ENCODE measurements around the gene HOXC9. TPM values are rescaled to one million over a fixed set of nuclear protein-coding genes. Genes with fewer than 3 reads are reported as not detected.
"Not testable (repeated sequence)": the region's sequence is repeated elsewhere in the genome, so short reads cannot be mapped to it uniquely, and the experiment has no call there.

HOXC9 gene
- total RNA-seq, 1 donor from 2014 or later: not detected

GRCh38 chr12:54036620-54037359, 36.8 kb downstream of the HOXC9 start:
- no peak for DNase-seq (ENCODE audit: low spot score in 2 of 2)
- no peak for FAIRE-seq

- FAIRE-seq: no peak
- no peak for DNase-seq (ENCODE audit: low spot score in 2 of 2)
Measured at GRCh38 chr12:54037360-54038283, 37.7 kb downstream of the HOXC9 start.

- FAIRE-seq (no peak), DNase-seq (ENCODE audit: low spot score in 2 of 2) (no peak)
Measured at GRCh38 chr12:54038284-54038870, 38.4 kb downstream of the HOXC9 start.

GRCh38 chr12:54038871-54039414, 39.0 kb downstream of the HOXC9 start:
- DNase-seq (ENCODE audit: low spot score in 2 of 2): no peak
- no peak for FAIRE-seq

- DNase-seq (ENCODE audit: low spot score in 2 of 2): no peak
- FAIRE-seq: no peak
Measured at GRCh38 chr12:54039417-54040147, 39.6 kb downstream of the HOXC9 start.

- DNase-seq (ENCODE audit: low spot score in 2 of 2) (no peak), FAIRE-seq (no peak)
Measured at GRCh38 chr12:54040148-54040494, 40.2 kb downstream of the HOXC9 start.

- FAIRE-seq: no peak
- no peak for DNase-seq (ENCODE audit: low spot score in 2 of 2)
Measured at GRCh38 chr12:54040648-54041047, 40.7 kb downstream of the HOXC9 start.

GRCh38 chr12:54041097-54041690, 41.2 kb downstream of the HOXC9 start:
- DNase-seq (ENCODE audit: low spot score in 2 of 2) (no peak), FAIRE-seq (no peak)

GRCh38 chr12:54042033-54042432, 42.1 kb downstream of the HOXC9 start:
- DNase-seq (ENCODE audit: low spot score in 2 of 2); FAIRE-seq: not testable (repeated sequence)

GRCh38 chr12:54042970-54043853, 43.3 kb downstream of the HOXC9 start:
- FAIRE-seq (no peak), DNase-seq (ENCODE audit: low spot score in 2 of 2) (no peak)

- DNase-seq (ENCODE audit: low spot score in 2 of 2) (no peak), FAIRE-seq (no peak)
Measured at GRCh38 chr12:54044425-54045103, 44.6 kb downstream of the HOXC9 start.

- no peak for DNase-seq (ENCODE audit: low spot score in 2 of 2)
- no peak for FAIRE-seq
Measured at GRCh38 chr12:54045401-54045800, 45.4 kb downstream of the HOXC9 start.

GRCh38 chr12:54045868-54046521, 46.0 kb downstream of the HOXC9 start:
- no peak for DNase-seq (ENCODE audit: low spot score in 2 of 2)
- no peak for FAIRE-seq

- no peak for FAIRE-seq
- DNase-seq (ENCODE audit: low spot score in 2 of 2): no peak
Measured at GRCh38 chr12:54046809-54047159, 46.8 kb downstream of the HOXC9 start.

- no peak for FAIRE-seq
- DNase-seq (ENCODE audit: low spot score in 2 of 2): no peak
Measured at GRCh38 chr12:54047160-54047963, 47.4 kb downstream of the HOXC9 start.

GRCh38 chr12:54047964-54048303, 48.0 kb downstream of the HOXC9 start:
- FAIRE-seq (no peak), DNase-seq (ENCODE audit: low spot score in 2 of 2) (no peak)

GRCh38 chr12:54048406-54049093, 48.6 kb downstream of the HOXC9 start:
- FAIRE-seq (no peak), DNase-seq (ENCODE audit: low spot score in 2 of 2) (no peak)

Measured in frontal cortex (tissue), 4 donors.